ENCODE results near the gene VLDLR. TPM values are rescaled to one million over a fixed set of nuclear protein-coding genes. Genes with fewer than 3 reads are reported as not detected.

The VLDLR gene
- total RNA-seq, 2 experiments from 2014 or later = 0.06 to 0.15 TPM

DNA sequence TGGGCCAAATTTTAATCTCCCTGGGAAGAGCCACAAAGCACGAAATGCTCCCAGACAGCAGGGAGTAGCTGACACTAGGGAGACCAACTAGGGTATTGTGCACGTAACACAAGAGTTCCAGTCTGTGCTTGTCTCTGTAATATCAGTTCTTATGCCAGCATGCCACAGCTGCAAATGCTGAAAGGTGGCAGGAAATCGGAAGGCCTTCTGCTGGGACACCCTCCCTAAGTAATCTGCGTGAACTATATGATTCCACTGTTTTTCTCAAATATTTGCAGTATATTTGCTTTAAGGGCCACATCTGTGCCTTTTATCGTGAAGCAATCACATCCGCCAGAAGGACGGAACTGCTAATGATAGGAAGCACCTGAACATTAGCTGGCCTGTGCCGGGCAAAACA is 12.6 kb downstream of the VLDLR start:
- no peak for DNase-seq (ENCODE audit: low spot score)
- POLR2A ChIA-PET = no interaction called here
- BruUV-seq (replicated peaks) = no TSS peak
- TF ChIP-seq, protein P1, sequence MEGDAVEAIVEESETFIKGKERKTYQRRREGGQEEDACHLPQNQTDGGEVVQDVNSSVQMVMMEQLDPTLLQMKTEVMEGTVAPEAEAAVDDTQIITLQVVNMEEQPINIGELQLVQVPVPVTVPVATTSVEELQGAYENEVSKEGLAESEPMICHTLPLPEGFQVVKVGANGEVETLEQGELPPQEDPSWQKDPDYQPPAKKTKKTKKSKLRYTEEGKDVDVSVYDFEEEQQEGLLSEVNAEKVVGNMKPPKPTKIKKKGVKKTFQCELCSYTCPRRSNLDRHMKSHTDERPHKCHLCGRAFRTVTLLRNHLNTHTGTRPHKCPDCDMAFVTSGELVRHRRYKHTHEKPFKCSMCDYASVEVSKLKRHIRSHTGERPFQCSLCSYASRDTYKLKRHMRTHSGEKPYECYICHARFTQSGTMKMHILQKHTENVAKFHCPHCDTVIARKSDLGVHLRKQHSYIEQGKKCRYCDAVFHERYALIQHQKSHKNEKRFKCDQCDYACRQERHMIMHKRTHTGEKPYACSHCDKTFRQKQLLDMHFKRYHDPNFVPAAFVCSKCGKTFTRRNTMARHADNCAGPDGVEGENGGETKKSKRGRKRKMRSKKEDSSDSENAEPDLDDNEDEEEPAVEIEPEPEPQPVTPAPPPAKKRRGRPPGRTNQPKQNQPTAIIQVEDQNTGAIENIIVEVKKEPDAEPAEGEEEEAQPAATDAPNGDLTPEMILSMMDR (conservative IDR thresholded peaks at IDR 0.05; ENCODE audit: low read length) = no peak
- TF ChIP-seq EZH2phosphoT487 (IDR thresholded peaks at IDR 0.05; ENCODE audit: borderline replicate concordance, low read depth, low read length) = no peak
- no peaks in the 10 kb centered on the region for H4K20me1 ChIP-seq (ENCODE audit: insufficient read depth, low read length)
- no peaks in the 10 kb centered on the region for H3K9me3 ChIP-seq (ENCODE audit: low read length)
- H3K4me2 ChIP-seq (ENCODE audit: low read length) = no peak overlapping the region
- no peak overlapping the region for H3K4me3 ChIP-seq (ENCODE audit: low read depth, low read length, poor library complexity, severe bottlenecking)
- no peak overlapping the region for H3K27ac ChIP-seq (ENCODE audit: low read depth, low read length, poor library complexity, severe bottlenecking)
- no peaks in the 10 kb centered on the region for H3K79me2 ChIP-seq (ENCODE audit: insufficient read depth, low read depth, low read length)
- H3K4me1 ChIP-seq (ENCODE audit: insufficient read depth, low read length, poor library complexity, severe bottlenecking) = no peaks in the 10 kb centered on the region
- H3K36me3 ChIP-seq (ENCODE audit: insufficient read depth, low read length) = no peaks in the 10 kb centered on the region
- H2AFZ ChIP-seq (ENCODE audit: low read length) = no peak overlapping the region
- intact Hi-C loops (cut with micrococcal nuclease; ENCODE audit: unreplicated experiment) = no loop called here
- CTCF ChIA-PET (ENCODE audit: unreplicated experiment) = no interaction called here
- no peaks in the 10 kb centered on the region for H3K9me2 ChIP-seq (ENCODE audit: insufficient read depth, low read length)

DNA sequence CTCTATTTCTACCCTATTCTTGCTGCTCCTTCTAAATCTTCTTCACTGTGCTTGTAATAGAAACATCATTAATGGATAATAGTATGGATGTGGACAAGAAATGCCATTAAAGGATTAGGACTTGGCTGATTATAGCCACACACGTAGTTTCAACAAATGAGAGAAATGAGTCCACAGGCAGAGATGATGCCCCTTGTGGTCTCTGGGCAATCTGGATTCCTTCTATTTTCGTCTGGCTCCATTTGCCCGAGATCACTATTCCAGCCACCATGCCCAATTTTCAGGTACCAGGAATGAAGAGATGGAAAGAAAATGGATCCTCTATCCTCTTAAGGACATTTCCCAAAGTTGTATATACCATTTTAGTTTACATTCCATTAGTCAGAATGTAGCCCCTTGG is 13.2 kb downstream of the VLDLR start:
- H3K4me3 ChIP-seq (ENCODE audit: low read depth, low read length, poor library complexity, severe bottlenecking) = no peak overlapping the region
- H3K4me1 ChIP-seq (ENCODE audit: insufficient read depth, low read length, poor library complexity, severe bottlenecking) = no peaks in the 10 kb centered on the region
- no peak overlapping the region for H3K27ac ChIP-seq (ENCODE audit: low read depth, low read length, poor library complexity, severe bottlenecking)
- H3K9me3 ChIP-seq (ENCODE audit: low read length) = no peaks in the 10 kb centered on the region
- no peak overlapping the region for H3K4me2 ChIP-seq (ENCODE audit: low read length)
- H3K36me3 ChIP-seq (ENCODE audit: insufficient read depth, low read length) = no peaks in the 10 kb centered on the region
- ChIA-PET POLR2A (interaction anchor here (0.6 kb wide), 1 partner anchor 14 kb away, joined by 3 read pairs; no protein-coding TSS in a partner anchor), CTCF (ENCODE audit: unreplicated experiment) (no interaction called here)
- no peaks in the 10 kb centered on the region for H4K20me1 ChIP-seq (ENCODE audit: insufficient read depth, low read length)
- no TSS peak for BruUV-seq (replicated peaks)
- no peak for DNase-seq (ENCODE audit: low spot score)
- no peak for TF ChIP-seq EZH2phosphoT487 (IDR thresholded peaks at IDR 0.05; ENCODE audit: borderline replicate concordance, low read depth, low read length)
- TF ChIP-seq, protein P1 (conservative IDR thresholded peaks at IDR 0.05; ENCODE audit: low read length) = no peak
- no peaks in the 10 kb centered on the region for H3K9me2 ChIP-seq (ENCODE audit: insufficient read depth, low read length)
- no peaks in the 10 kb centered on the region for H3K79me2 ChIP-seq (ENCODE audit: insufficient read depth, low read depth, low read length)
- intact Hi-C loops (cut with micrococcal nuclease; ENCODE audit: unreplicated experiment) = no loop called here
- H2AFZ ChIP-seq (ENCODE audit: low read length) = no peak overlapping the region

DNA sequence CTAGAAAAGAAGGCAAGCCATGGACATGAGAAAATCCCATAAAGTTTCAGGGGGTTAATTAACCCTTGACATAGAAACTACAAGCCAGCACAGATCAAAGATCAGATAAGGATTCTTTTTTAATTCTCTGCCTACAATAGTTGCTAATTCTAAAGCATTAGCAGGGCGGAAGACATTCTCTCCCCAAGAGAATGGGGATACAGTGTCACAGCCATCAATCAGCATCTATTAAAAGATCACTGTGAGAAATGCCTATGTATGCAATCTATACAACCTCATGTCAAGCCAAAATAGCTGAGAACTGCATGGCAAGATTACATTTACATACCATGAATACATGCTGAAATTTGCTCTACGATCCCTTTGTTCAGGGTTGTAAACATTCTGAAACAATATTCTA is 14.3 kb downstream of the VLDLR start:
- Histone ChIP-seq H3K27ac (ENCODE audit: low read depth, low read length, poor library complexity, severe bottlenecking) (no peak overlapping the region), H2AFZ (ENCODE audit: low read length) (no peak overlapping the region), H4K20me1 (ENCODE audit: insufficient read depth, low read length) (no peaks in the 10 kb centered on the region), H3K4me1 (ENCODE audit: insufficient read depth, low read length, poor library complexity, severe bottlenecking) (no peaks in the 10 kb centered on the region), H3K4me3 (ENCODE audit: low read depth, low read length, poor library complexity, severe bottlenecking) (no peak overlapping the region), H3K36me3 (ENCODE audit: insufficient read depth, low read length) (no peaks in the 10 kb centered on the region), H3K9me2 (ENCODE audit: insufficient read depth, low read length) (no peaks in the 10 kb centered on the region), H3K79me2 (ENCODE audit: insufficient read depth, low read depth, low read length) (no peaks in the 10 kb centered on the region), H3K9me3 (ENCODE audit: low read length) (no peaks in the 10 kb centered on the region), H3K4me2 (ENCODE audit: low read length) (no peak overlapping the region)
- TF ChIP-seq EZH2phosphoT487 (IDR thresholded peaks at IDR 0.05; ENCODE audit: borderline replicate concordance, low read depth, low read length) = no peak
- TF ChIP-seq, protein P1 (conservative IDR thresholded peaks at IDR 0.05; ENCODE audit: low read length) = no peak
- CTCF ChIA-PET (ENCODE audit: unreplicated experiment) = no interaction called here
- intact Hi-C loops (cut with micrococcal nuclease; ENCODE audit: unreplicated experiment) = no loop called here
- no TSS peak for BruUV-seq (replicated peaks)
- POLR2A ChIA-PET = interaction anchor here (0.6 kb wide), 1 partner anchor 625 kb away, joined by 3 read pairs; no protein-coding TSS in a partner anchor
- no peak for DNase-seq (ENCODE audit: low spot score)

Data from OCI-LY7 (cell line).